Spleen (tissue), 7 donors: Measurements from ENCODE around the gene UQCC2.

Source experiments
- POLR2A ChIP-seq, 3 donors: fragments of 450-650 bp; IDR thresholded peaks; one replicate each; pipeline ENCODE4 v1.5.1; 2017; ENCODE audit warnings: antibody characterized with exemption in 3 of 3, mild to moderate bottlenecking in 1 of 3
- POLR2AphosphoS5 ChIP-seq, 3 donors: sonication (generic); formaldehyde crosslinking; IDR thresholded peaks; one replicate each; pipeline ENCODE4 v1.5.1; 2017; ENCODE audit warnings: antibody characterized with exemption in 3 of 3
- TF ChIP-seq, protein P1 (sequence below), 11 experiments: fragments of 200-600 bp in 7 of 11; fragments of 450-650 bp in 4 of 11; sonication (generic) in 4 of 11; IDR thresholded peaks in 8 of 11; conservative IDR thresholded peaks in 3 of 11; 1 replicate in 7 of 11; 2 replicates in 4 of 11; pipeline versions ENCODE4 v1.4.0 to v1.8.0; 2016 to 2021; ENCODE audit warnings: antibody characterized with exemption in 11 of 11, inconsistent platforms in 4 of 11, mild to moderate bottlenecking in 1 of 11
- donor health status: DM: no; HTN: no; CAD: no; lungs with moderate emphysema.
- donor health status: DM: no; HTN: no; CAD: no.
- donor health status: DM: no; HTN: no; CAD: no.

GRCh38 chr6:33670086-33670660 lies 41.3 kb downstream of the UQCC2 start:
- TF ChIP-seq, protein P1, sequence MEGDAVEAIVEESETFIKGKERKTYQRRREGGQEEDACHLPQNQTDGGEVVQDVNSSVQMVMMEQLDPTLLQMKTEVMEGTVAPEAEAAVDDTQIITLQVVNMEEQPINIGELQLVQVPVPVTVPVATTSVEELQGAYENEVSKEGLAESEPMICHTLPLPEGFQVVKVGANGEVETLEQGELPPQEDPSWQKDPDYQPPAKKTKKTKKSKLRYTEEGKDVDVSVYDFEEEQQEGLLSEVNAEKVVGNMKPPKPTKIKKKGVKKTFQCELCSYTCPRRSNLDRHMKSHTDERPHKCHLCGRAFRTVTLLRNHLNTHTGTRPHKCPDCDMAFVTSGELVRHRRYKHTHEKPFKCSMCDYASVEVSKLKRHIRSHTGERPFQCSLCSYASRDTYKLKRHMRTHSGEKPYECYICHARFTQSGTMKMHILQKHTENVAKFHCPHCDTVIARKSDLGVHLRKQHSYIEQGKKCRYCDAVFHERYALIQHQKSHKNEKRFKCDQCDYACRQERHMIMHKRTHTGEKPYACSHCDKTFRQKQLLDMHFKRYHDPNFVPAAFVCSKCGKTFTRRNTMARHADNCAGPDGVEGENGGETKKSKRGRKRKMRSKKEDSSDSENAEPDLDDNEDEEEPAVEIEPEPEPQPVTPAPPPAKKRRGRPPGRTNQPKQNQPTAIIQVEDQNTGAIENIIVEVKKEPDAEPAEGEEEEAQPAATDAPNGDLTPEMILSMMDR (IDR thresholded peaks at IDR 0.05 in 8 of 11, conservative IDR thresholded peaks at IDR 0.05 in 3 of 11): no peak
- peak in 1 of 3 donors; percentile 4 for TF ChIP-seq POLR2AphosphoS5 (IDR thresholded peaks at IDR 0.05)
- no peak for TF ChIP-seq POLR2A (IDR thresholded peaks at IDR 0.05)
